Duodenal mucosa (tissue), 2 donors: Measurements from ENCODE around the gene WNT8B.

ENCODE experiments used
- H3K27ac ChIP-seq: one replicate; pipeline ENCODE4 v1.7.0; 2013; ENCODE audit warnings: low read depth, low read length
- H3K27me3 ChIP-seq, 2 donors: one replicate each; pipeline ENCODE4 v1.7.0; 2013; ENCODE audit warnings: low read length in 2 of 2, control low read depth in 1 of 2; ENCODE audit not compliant: insufficient read depth in 2 of 2, control insufficient read depth in 1 of 2
- H3K36me3 ChIP-seq, 2 donors: one replicate each; pipeline ENCODE4 v1.7.0; 2013; ENCODE audit warnings: low read length in 2 of 2, control low read depth in 1 of 2; ENCODE audit not compliant: insufficient read depth in 2 of 2, control insufficient read depth in 1 of 2
- H3K4me1 ChIP-seq, 2 donors: one replicate each; pipeline ENCODE4 v1.7.0; 2013; ENCODE audit warnings: low read length in 2 of 2, control low read depth in 1 of 2; ENCODE audit not compliant: insufficient read depth in 2 of 2, control insufficient read depth in 1 of 2
- H3K4me3 ChIP-seq, 2 donors: one replicate each; pipeline ENCODE4 v1.7.0; 2013; ENCODE audit warnings: low read length in 2 of 2, low read depth in 1 of 2
- H3K9ac ChIP-seq, 2 donors: one replicate each; pipeline ENCODE4 v1.7.0; 2013; ENCODE audit warnings: low read length in 2 of 2, low read depth in 1 of 2
- H3K9me3 ChIP-seq, 2 donors: one replicate each; pipeline ENCODE4 v1.7.0; 2013; ENCODE audit warnings: low read length in 2 of 2, control low read depth in 1 of 2; ENCODE audit not compliant: control insufficient read depth in 1 of 2

Gene WNT8B

DNA sequence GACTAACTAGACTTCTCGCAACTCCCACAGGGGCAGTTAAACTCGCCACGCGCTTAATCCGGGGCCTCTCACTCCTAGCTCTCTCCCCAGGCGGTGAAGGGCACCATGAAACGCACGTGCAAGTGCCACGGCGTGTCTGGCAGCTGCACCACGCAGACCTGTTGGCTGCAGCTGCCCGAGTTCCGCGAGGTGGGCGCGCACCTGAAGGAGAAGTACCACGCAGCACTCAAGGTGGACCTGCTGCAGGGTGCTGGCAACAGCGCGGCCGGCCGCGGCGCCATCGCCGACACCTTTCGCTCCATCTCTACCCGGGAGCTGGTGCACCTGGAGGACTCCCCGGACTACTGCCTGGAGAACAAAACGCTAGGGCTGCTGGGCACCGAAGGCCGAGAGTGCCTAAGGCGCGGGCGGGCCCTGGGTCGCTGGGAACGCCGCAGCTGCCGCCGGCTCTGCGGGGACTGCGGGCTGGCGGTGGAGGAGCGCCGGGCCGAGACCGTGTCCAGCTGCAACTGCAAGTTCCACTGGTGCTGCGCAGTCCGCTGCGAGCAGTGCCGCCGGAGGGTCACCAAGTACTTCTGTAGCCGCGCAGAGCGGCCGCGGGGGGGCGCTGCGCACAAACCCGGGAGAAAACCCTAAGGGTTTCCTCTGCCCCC lies 19.5 kb downstream of the WNT8B start:
- H3K9ac ChIP-seq, result peak overlapping the region in 1 of 2 donors; percentile 48
- H3K4me3 ChIP-seq, result peak overlapping the region; percentile 70 to 77
- H3K27me3 ChIP-seq, result peaks cover 12 to 20% of the 10 kb centered on the region in 2 donors
- H3K36me3 ChIP-seq, result peaks cover 0 to 3% of the 10 kb centered on the region in 2 donors
- no peaks in the 10 kb centered on the region for H3K9me3 ChIP-seq
- H3K27ac ChIP-seq, result no peak overlapping the region
- peaks cover 19 to 22% of the 10 kb centered on the region in 2 donors for H3K4me1 ChIP-seq

DNA sequence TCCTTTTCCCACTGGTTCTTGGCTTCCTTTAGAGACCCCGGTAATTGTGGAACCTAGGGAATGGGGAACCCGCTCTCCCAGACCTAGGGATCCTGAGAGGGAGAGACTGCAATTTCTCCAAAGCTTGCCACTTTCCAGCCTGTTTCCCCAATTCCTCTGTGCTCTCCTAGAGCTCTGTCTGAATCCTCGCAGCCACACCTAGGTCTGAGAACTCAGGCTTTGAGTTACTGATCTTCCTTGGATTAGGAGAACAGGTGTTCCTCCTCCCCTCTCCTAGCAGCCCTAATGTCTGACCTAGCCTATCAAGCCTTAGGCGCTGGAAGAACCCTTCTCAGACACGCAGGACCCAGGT lies 20.0 kb downstream of the WNT8B start:
- H3K27ac ChIP-seq, result no peak overlapping the region
- no peak overlapping the region for H3K9ac ChIP-seq
- H3K4me1 ChIP-seq, result peaks cover 19 to 22% of the 10 kb centered on the region in 2 donors
- no peaks in the 10 kb centered on the region for H3K9me3 ChIP-seq
- H3K27me3 ChIP-seq, result peaks cover 12 to 20% of the 10 kb centered on the region in 2 donors
- H3K36me3 ChIP-seq, result peaks cover 0 to 8% of the 10 kb centered on the region in 2 donors
- H3K4me3 ChIP-seq, result peak overlapping the region in 1 of 2 donors; percentile 77

DNA sequence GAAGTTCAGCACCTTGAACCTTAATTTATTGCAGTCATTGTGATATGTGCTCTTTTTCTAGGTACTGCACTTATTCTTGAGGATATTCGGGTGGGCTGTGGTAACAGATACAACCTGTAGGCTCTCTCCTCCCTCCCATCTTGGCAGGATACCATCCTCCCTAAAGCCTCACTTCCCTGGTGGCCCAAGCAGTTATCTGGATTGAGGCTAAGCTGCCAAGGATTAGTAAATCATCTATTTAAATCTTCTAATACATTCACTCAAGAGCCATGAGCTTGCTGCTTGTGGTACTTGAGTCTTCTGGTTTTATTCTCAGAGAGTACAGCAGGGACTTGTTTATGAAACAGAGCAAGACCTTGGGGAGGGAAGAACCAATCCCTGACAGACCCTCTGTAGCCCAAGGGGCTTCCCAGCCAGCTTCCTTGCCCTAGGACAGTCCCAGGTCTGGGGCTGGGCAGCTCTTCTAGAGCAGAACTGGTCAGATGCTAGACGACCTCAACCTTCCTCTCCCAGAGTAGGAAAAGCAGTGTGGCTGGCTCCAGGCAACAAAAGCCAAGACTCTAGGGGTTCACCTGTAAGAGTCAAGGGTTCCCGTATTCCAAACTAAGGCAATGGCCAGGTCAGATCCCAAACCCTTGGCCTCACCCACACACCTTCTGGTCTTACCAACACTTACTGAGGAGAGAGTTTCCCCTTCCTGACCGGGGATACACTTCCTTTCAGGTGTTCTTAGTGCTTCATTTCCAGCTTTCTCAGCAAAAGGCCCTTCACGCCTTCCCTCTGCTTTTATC lies 21.3 kb downstream of the WNT8B start:
- Histone ChIP-seq H3K4me1 (peaks cover 19 to 22% of the 10 kb centered on the region in 2 donors), H3K9ac (no peak overlapping the region), H3K27ac (no peak overlapping the region), H3K36me3 (peaks cover 2 to 18% of the 10 kb centered on the region in 2 donors), H3K9me3 (no peaks in the 10 kb centered on the region), H3K4me3 (no peak overlapping the region), H3K27me3 (peaks cover 12 to 20% of the 10 kb centered on the region in 2 donors)

DNA sequence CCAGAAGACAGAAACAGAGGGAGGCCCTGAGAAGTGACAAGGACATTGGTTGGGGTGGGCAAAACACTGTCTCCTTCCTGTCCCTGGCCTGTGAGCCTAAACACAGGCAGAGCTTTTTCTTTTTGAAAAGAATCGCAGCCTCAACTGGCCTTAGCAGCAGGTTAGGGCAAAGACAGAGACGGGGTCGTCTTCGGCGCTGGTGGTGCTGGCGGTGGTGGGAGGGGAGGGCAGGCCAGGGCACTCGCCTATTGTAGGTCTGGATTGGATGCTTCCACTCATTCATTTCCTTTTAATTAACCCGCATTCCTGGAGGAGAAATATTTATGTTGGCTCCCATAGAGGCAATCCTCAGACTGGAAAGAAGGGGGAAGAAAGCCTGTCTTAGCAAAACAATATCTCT lies 22.6 kb downstream of the WNT8B start:
- Histone ChIP-seq H3K27me3 (peaks cover 6 to 9% of the 10 kb centered on the region in 2 donors), H3K4me1 (peaks cover 19 to 22% of the 10 kb centered on the region in 2 donors), H3K27ac (no peak overlapping the region), H3K9me3 (no peaks in the 10 kb centered on the region), H3K9ac (no peak overlapping the region), H3K4me3 (no peak overlapping the region), H3K36me3 (peaks cover 12 to 29% of the 10 kb centered on the region in 2 donors)

DNA sequence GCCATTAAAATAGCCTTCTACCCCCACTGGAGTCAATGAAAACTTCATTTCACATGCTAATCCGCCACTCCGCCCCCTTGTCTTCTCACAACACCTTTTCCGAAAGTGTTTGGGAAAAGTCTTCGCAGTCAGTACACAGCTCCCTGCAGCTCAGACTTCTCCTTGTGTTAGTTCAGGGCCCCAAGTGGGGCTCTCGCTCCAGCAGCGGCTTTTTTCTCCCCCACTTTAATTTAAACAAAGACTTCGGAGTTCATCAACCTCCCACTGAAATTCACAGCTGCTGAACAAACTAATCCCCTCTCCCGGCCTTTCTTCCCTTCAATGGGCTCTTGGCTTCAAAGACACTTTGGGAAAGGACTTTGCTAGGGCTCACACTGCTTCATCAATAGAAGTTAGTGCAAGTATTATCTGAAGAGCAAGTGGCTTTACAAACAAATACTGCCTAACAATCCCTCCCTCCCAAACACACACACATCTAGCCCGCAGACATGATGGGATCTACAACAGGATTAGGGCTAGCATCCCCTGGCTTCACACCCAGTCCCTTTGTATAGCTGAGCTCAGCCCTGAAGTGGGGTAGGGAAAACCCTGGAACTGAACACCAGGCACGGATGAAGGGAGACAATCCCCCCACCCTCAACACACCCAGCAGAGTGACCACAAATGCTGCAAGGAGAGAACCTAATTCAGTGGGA lies 23.1 kb downstream of the WNT8B start:
- Histone ChIP-seq H3K4me3 (no peak overlapping the region), H3K4me1 (peaks cover 19 to 22% of the 10 kb centered on the region in 2 donors), H3K9ac (no peak overlapping the region), H3K36me3 (peaks cover 12 to 32% of the 10 kb centered on the region in 2 donors), H3K27ac (no peak overlapping the region), H3K9me3 (no peaks in the 10 kb centered on the region), H3K27me3 (peaks cover 0 to 4% of the 10 kb centered on the region in 2 donors)

DNA sequence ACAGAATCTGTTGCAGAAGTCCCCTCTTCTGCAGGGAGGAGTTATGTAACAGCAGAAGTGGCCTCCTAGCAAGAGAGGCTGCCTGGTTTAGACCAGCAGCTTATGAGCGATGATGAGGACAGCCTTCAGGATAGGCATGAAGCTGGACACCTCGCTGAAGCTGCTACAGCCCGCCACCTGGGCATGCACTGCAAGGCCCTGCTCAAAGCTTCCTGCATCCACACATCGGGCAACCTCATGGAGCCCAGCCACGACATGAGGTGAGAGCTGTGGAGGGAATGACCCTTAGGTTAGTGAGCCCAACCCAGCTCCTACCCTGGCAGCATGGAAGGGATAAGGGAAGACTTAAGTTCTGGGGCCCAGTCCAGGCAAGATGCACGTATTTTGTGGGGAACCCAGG lies 24.7 kb downstream of the WNT8B start:
- no peaks in the 10 kb centered on the region for H3K9me3 ChIP-seq
- peaks cover 12% of the 10 kb centered on the region in 2 donors for H3K4me1 ChIP-seq
- peaks cover 0 to 3% of the 10 kb centered on the region in 2 donors for H3K27me3 ChIP-seq
- no peak overlapping the region for H3K27ac ChIP-seq
- H3K9ac ChIP-seq, result no peak overlapping the region
- peaks cover 12 to 32% of the 10 kb centered on the region in 2 donors for H3K36me3 ChIP-seq
- no peak overlapping the region for H3K4me3 ChIP-seq

DNA sequence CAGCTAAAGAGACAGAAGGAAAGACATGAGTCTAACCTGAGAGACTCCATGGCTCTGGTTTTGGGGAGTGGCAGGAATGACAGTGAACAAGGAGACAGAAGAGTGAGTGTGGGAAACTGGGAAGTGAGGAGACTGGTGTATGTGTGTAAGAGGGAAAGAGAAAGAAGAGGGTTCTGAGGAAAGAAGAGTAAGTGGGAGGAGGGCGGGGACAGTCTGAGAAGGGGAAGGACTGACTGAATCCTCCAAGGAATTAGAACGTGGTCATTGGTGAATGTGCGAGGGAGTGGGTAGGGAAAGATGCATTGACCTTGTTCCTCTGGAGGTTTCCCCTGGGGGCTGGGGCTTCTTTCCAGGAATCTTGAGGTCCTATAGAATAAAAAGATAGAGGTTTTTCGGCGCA lies 26.6 kb downstream of the WNT8B start:
- Histone ChIP-seq H3K27ac (no peak overlapping the region), H3K27me3 (no peaks in the 10 kb centered on the region), H3K9me3 (no peaks in the 10 kb centered on the region), H3K36me3 (peaks cover 12 to 37% of the 10 kb centered on the region in 2 donors), H3K4me3 (no peak overlapping the region), H3K9ac (no peak overlapping the region), H3K4me1 (no peaks in the 10 kb centered on the region)

DNA sequence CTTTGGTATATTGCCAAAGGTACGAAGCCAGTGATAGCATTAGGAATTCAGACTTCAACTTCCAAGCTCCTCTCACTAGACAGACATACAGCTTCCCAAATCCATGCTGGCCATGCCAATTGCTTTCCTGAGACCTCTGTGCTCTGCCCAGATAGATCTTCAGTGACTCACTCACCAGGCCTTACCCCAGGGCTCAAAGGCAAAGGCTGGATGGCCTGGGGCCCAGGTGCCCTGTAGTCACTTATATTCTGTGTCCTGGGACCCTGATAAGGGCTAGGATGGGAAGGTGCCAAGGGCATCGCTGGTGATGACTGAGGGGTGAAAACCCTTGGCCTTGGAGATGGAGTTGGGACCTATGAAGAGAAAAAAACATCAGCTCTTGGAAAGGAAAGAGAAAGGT lies 27.7 kb downstream of the WNT8B start:
- no peak overlapping the region for H3K4me3 ChIP-seq
- H3K36me3 ChIP-seq, result peaks cover 12 to 41% of the 10 kb centered on the region in 2 donors
- H3K27me3 ChIP-seq, result no peaks in the 10 kb centered on the region
- no peak overlapping the region for H3K27ac ChIP-seq
- H3K9me3 ChIP-seq, result no peaks in the 10 kb centered on the region
- H3K4me1 ChIP-seq, result no peaks in the 10 kb centered on the region
- no peak overlapping the region for H3K9ac ChIP-seq

DNA sequence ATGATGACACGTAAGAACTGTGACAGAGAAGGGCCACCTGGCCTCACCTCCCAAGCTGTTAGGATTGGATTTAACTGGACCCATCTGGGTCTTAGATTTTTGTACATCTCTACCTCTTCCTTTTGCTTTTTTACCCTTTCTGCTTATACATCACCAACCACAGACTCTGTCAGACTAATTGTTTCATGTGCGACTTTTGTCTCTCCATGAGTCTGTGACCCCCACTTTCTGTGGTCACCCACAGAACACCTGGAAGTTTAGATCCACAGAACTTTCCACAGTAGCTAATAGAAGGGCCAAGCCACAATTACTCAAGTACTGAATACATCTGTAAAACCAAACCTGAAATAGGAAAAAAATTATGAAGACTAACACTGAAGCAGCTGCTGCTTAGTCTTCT lies 33.8 kb downstream of the WNT8B start:
- no peak overlapping the region for H3K27ac ChIP-seq
- H3K9ac ChIP-seq, result no peak overlapping the region
- H3K27me3 ChIP-seq, result no peaks in the 10 kb centered on the region
- H3K9me3 ChIP-seq, result no peaks in the 10 kb centered on the region
- no peak overlapping the region for H3K4me3 ChIP-seq
- no peaks in the 10 kb centered on the region for H3K4me1 ChIP-seq
- H3K36me3 ChIP-seq, result peaks cover 16 to 48% of the 10 kb centered on the region in 2 donors

DNA sequence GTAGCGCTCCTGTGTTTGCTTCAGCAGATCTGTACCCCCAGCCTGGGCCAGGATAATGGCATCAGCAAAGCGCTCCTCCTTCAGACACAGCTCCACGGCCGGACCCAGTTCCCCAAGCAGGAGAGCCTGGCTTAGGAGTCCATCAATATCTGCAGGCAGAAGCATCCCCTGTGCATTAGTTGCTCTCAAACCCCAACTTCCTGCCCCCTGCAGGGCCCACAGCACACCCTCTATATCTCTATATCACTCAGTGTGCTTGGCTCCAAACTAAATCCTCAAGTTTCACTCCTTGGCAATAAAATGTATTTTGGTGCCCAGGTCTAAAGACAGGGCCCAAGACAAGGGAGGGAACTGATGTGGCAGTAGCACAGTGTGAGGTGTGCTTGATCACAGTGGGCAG lies 35.2 kb downstream of the WNT8B start:
- H3K27me3 ChIP-seq, result no peaks in the 10 kb centered on the region
- H3K4me1 ChIP-seq, result no peaks in the 10 kb centered on the region
- no peak overlapping the region for H3K4me3 ChIP-seq
- H3K9me3 ChIP-seq, result no peaks in the 10 kb centered on the region
- H3K9ac ChIP-seq, result no peak overlapping the region
- no peak overlapping the region for H3K27ac ChIP-seq
- H3K36me3 ChIP-seq, result peaks cover 22 to 59% of the 10 kb centered on the region in 2 donors
